ENCODE results near the gene SURF2.

DNA sequence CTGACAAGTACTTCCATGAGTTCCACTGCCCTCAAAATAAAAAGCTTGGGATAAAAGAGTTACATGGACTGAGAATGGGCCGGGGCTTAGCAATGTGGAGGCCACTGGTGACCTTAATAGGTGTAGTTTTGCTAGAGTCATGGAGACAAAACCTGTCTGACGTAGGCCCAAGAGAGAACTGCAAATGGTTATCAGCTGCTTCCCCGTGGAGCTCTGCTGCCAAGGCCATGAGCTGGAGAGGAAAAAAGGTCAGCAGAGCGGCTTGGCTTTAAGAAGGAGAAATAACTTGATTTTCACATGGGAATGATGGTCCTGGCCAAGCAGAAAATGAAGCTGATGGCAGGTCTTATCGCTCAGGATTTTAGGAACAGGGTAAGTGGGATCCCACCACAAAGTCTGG, 16.7 kb upstream of the SURF2 start:
- TF ChIP-seq, protein P1, sequence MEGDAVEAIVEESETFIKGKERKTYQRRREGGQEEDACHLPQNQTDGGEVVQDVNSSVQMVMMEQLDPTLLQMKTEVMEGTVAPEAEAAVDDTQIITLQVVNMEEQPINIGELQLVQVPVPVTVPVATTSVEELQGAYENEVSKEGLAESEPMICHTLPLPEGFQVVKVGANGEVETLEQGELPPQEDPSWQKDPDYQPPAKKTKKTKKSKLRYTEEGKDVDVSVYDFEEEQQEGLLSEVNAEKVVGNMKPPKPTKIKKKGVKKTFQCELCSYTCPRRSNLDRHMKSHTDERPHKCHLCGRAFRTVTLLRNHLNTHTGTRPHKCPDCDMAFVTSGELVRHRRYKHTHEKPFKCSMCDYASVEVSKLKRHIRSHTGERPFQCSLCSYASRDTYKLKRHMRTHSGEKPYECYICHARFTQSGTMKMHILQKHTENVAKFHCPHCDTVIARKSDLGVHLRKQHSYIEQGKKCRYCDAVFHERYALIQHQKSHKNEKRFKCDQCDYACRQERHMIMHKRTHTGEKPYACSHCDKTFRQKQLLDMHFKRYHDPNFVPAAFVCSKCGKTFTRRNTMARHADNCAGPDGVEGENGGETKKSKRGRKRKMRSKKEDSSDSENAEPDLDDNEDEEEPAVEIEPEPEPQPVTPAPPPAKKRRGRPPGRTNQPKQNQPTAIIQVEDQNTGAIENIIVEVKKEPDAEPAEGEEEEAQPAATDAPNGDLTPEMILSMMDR (IDR thresholded peaks at IDR 0.05): no peak
- no peak for TF ChIP-seq POLR2A (IDR thresholded peaks at IDR 0.05)
